Esophagus mucosa (tissue), 1 donor: Measurements from ENCODE around the gene WSB2. TPM values are rescaled to one million over a fixed set of nuclear protein-coding genes. Genes with fewer than 3 reads are reported as not detected.
"Not testable (repeated sequence)": the region's sequence is repeated elsewhere in the genome, so short reads cannot be mapped to it uniquely, and the experiment has no call there.

Experiments used
- ATAC-seq: fragments of 200-7000 bp; cut with Tn5 transposase; one replicate; pipeline ENCODE4 v1.9.1; 2020
- total RNA-seq: library from RNA; stranded (reverse); gene quantifications from one replicate; pipeline ENCODE4 v1.2.4, GENCODE V29; 2023
- donor health status: DM: yes; HTN: yes; CAD: no.

The WSB2 gene
- total RNA-seq: 86.7 TPM

GRCh38 chr12:118061011-118061872, at the start of gene WSB2:
TSS of gene WSB2 (minus strand) at chr12:118061179. CDS start at chr12:118061048, 131 bp downstream.
- ATAC-seq: peak; percentile 22

GRCh38 chr12:118109088-118109487, 48.1 kb upstream of the WSB2 start:
- no peak for ATAC-seq

- ATAC-seq: no peak
Measured at GRCh38 chr12:118107694-118108093, 46.7 kb upstream of the WSB2 start.

DNA sequence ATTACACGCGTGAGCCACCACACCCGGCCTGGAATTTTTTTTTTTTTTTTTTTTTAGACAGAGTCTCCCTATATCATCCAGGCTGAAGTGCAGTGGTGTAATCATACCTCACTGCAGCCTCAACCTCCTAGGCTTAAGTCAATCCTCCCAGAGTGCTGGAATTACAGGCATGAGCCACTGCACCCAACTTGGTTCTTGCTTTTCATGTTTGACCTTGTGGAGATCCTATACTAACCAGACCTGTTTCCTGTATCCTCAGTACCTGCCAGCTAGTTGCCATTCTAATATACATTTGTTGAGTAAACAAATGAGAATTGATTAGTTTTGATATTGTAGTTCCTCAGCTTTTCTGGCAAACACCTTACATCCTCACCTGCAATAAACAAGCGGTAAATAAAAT, 46.0 kb upstream of the WSB2 start:
- ATAC-seq: peak; percentile 82

GRCh38 chr12:118103601-118104382, 42.8 kb upstream of the WSB2 start, which contains the start of gene VSIG10:
TSS of gene VSIG10 (minus strand) at chr12:118104011. CDS start at chr12:118103671, 340 bp downstream.
- ATAC-seq: peak; percentile 81

DNA sequence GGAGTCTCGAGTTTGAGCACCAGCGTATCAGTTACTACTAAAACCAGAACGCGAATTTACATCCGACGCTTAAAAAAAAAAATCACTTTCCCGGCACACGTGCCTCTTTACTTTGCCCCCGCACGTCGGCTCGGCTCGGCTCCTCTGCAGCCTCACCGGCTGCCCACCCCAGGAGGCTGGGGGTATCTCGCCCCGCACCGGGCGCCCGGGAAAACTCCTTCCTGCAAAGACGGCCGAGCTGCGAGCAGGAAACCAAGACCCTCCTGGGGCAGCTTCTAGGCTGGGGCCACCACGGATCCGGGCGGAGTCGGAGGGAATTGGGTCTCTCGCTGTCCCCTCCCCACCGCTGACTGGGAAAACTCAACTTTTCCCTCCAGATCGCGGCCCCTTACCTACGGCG, 42.2 kb upstream of the WSB2 start:
- ATAC-seq: no peak

DNA sequence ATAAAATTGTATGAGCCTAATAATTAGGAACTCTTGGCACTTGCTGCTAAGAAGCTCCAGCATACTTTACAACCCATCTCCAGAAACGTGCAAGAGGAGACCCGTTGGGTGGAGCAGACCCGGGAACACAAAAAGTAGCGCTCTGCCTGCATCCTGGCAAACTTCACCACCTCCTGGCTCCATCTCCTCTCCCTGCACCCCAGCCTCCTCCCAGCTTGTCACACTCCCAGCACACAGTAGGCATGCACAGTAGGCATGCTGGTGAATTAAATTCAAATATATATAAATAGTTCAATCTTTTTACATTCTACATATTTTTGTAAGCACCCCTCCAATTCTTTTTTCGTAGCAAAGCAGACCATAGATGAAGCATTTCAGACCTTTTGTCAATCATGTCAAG, 41.6 kb upstream of the WSB2 start:
- ATAC-seq: no peak

- ATAC-seq: peak; percentile 47
Measured at GRCh38 chr12:118102070-118102469, 41.1 kb upstream of the WSB2 start.

GRCh38 chr12:118101051-118101450, 40.1 kb upstream of the WSB2 start:
- ATAC-seq: no peak

DNA sequence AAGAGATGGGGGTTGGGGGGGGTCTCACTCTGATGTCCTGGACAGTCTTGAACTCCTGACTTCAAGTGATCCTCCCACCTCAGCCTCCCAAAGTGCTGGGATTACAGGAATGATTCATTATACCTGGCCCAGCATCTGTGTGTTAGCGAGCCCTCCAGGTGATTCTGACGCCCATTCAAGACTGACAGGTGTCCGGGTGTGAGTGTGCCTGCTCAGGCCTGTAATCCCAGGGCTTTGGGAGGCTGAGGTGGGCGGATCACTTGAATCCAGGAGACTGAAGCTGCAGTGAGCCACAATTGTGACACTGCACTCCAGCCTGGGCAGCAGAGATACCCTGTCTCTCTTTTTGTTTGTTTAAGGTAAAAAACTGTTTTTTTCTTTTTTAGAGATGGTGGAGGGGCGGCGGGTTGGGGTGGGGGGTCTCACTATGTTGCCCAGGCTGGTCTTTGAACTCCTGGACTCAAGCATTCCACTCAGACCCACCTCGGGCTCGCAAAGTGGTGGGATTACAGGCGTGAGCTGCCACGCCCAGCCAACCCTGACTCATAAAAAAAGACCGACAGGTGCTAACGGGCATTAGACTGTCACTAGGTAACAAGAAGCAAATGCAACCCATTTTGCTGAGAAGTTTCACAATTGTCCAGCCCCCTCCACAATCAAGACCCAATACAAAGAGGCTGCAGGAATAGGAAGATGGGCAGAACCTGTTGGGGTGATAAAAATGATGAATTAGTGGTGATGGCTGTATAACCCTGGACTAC, 38.1 kb upstream of the WSB2 start:
- peak; percentile 71 for ATAC-seq

- ATAC-seq: no peak
Measured at GRCh38 chr12:118098401-118098800, 37.4 kb upstream of the WSB2 start.

GRCh38 chr12:118094039-118094438, 33.1 kb upstream of the WSB2 start:
- ATAC-seq: no peak

DNA sequence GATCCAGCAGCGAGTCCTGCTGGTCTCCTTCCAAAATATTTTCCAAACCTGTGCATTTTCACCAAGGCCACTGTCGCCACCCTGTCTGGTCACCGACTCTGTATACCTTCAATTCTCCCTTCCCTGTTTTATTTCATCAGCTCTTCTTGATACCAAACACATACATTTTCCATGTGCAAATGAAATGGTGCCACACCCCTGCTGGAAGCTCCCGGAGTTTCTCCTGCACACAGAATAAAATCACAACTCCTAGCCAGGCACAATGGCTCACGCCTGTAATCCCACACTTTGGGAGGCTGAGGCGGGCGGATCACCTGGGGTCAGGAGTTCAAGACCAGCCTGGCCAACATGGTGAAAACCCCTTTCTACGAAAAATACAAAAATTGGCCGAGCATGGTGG, 28.8 kb upstream of the WSB2 start:
- no peak for ATAC-seq

- no peak for ATAC-seq
Measured at GRCh38 chr12:118082161-118082560, 21.2 kb upstream of the WSB2 start.

DNA sequence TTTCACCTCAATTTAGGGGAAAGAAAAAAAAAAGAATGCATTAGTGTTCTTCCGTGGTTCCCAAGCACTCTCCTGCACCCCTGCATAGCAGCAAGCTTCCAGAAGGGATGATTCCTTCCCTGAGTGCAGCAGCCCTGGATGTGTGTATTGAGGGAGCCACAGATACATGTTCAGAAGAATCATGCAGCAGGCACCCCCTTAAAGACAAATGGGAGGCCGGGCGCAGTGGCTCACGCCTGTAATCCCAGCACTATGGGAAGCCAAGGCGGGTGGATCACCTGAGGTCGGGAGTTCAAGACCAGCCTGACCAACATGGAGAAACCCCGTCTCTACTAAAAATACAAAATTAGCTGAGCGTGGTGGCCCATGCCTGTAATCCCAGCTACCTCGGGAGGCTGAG, 20.5 kb upstream of the WSB2 start:
- ATAC-seq: not testable (repeated sequence)

DNA sequence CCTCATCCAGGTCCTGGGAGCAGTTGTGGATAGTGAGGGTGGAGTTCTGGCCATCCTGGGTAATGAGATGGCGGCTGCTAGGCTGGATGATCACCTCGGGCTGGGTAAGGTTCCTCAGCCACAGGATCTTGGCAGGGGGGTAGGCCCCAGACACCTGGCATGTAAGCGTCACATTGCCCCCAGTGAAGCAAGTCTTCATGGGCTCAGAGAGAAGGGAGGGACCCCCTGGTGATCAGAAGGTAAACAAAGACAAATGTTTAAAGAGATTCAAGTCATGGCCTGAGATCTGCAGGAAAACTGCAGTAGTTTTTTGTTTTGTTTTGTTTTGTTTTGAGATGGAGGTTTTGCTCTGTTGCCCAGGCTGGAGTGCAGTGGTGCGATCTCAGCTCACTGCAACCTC, 12.8 kb upstream of the WSB2 start:
- ATAC-seq: no peak

DNA sequence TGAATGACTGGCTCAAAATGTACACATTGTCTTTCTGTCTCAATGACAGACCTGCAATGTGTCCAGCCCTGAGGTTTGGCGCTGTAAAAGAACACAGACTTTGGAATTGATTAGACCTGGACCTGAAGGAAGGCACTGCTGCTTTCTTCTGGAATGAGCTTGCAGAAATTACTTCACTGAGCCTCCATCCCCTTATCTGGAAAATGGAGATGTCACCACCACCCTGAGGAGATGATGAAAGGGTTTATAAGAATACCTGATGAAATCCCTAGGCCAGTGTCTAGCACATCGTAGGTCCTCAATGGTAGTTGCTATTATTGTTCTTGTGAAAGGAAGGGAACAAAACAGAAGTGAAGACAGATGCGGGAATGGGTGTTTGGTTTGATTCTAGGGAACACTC, 9.7 kb upstream of the WSB2 start:
- ATAC-seq: no peak

- ATAC-seq: no peak
Measured at GRCh38 chr12:118068445-118068844, 7.5 kb upstream of the WSB2 start.

DNA sequence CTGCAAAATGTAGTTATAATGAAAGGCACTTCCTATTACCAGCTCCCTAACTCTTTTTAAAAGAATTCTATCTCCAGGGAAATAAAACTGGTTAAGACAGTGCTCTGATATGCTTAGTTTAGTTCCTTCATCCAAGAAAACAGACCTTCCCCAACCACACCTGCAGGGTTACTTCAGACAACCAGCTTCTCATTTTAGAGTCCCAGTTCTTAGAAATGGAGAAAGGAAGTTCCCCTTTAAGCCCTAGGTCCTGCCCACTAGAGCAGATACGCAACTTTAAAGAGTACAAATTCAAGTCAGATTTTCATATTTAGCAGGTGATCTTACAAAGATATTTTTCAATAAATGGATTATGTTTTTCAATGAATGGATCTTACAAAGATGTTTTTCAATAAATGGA, 4.4 kb upstream of the WSB2 start:
- no peak for ATAC-seq

- no peak for ATAC-seq
Measured at GRCh38 chr12:118064608-118065007, 3.6 kb upstream of the WSB2 start.

- ATAC-seq: no peak
Measured at GRCh38 chr12:118063576-118064391, 2.8 kb upstream of the WSB2 start.
